Tongue (tissue), 2 donors: ENCODE data around the gene MEF2A. TPM values are rescaled to one million over a fixed set of nuclear protein-coding genes. Genes with fewer than 3 reads are reported as not detected.

Source experiments
- DNase-seq: peaks from one replicate; pipeline ENCODE4 v3.0.0-alpha.2; 2015
- total RNA-seq: library from RNA; depleted of rRNA; stranded (reverse); fragments of >200 nt; gene quantifications from one replicate; pipeline ENCODE4 v1.2.3, GENCODE V29; 2014

The MEF2A gene
- total RNA-seq, 1 donor from 2014 or later, result 166 TPM

GRCh38 chr15:99564221-99565048 is 1.3 kb upstream of the MEF2A start:
- DNase-seq, result peak; percentile 74

- no peak for DNase-seq
Observed at GRCh38 chr15:99565049-99565298, 810 bp upstream of the MEF2A start.

- DNase-seq, result peak; percentile 55
Observed at GRCh38 chr15:99566157-99566897, 543 bp downstream of the MEF2A start.

GRCh38 chr15:99568625-99569352 is 3.0 kb downstream of the MEF2A start:
- DNase-seq, result no peak

- no peak for DNase-seq
Observed at GRCh38 chr15:99571299-99571698, 5.5 kb downstream of the MEF2A start.

- DNase-seq, result no peak
Observed at GRCh38 chr15:99574048-99574447, 8.3 kb downstream of the MEF2A start.

GRCh38 chr15:99574502-99574901 is 8.7 kb downstream of the MEF2A start:
- DNase-seq, result no peak

- DNase-seq, result no peak
Observed at GRCh38 chr15:99578809-99579208, 13.0 kb downstream of the MEF2A start.

GRCh38 chr15:99580076-99580475 is 14.3 kb downstream of the MEF2A start:
- no peak for DNase-seq

GRCh38 chr15:99582508-99582960 is 16.8 kb downstream of the MEF2A start:
- no peak for DNase-seq

- no peak for DNase-seq
Observed at GRCh38 chr15:99584081-99584600, 18.4 kb downstream of the MEF2A start.

- no peak for DNase-seq
Observed at GRCh38 chr15:99586121-99586520, 20.3 kb downstream of the MEF2A start.

- DNase-seq, result no peak
Observed at GRCh38 chr15:99589801-99590200, 24.0 kb downstream of the MEF2A start.

GRCh38 chr15:99590913-99591646 is 25.3 kb downstream of the MEF2A start:
- no peak for DNase-seq

GRCh38 chr15:99592145-99592791 is 26.5 kb downstream of the MEF2A start:
- no peak for DNase-seq

- DNase-seq, result no peak
Observed at GRCh38 chr15:99593070-99593469, 27.3 kb downstream of the MEF2A start.

GRCh38 chr15:99594916-99595315 is 29.1 kb downstream of the MEF2A start:
- no peak for DNase-seq

- no peak for DNase-seq
Observed at GRCh38 chr15:99598296-99598695, 32.5 kb downstream of the MEF2A start.

GRCh38 chr15:99603828-99604227 is 38.0 kb downstream of the MEF2A start:
- no peak for DNase-seq

GRCh38 chr15:99604865-99605264 is 39.1 kb downstream of the MEF2A start:
- DNase-seq, result no peak

GRCh38 chr15:99605490-99605931 is 39.7 kb downstream of the MEF2A start:
- DNase-seq, result peak; percentile 19

GRCh38 chr15:99605990-99606389 is 40.2 kb downstream of the MEF2A start:
- no peak for DNase-seq
